ENCODE measurements around the gene PRKAR1B.
"Not testable (repeated sequence)": the region's sequence is repeated elsewhere in the genome, so short reads cannot be mapped to it uniquely, and the experiment has no call there.

GRCh38 chr7:743341-744127 lies 16.5 kb upstream of the PRKAR1B start:
- TF ChIP-seq, protein P1, sequence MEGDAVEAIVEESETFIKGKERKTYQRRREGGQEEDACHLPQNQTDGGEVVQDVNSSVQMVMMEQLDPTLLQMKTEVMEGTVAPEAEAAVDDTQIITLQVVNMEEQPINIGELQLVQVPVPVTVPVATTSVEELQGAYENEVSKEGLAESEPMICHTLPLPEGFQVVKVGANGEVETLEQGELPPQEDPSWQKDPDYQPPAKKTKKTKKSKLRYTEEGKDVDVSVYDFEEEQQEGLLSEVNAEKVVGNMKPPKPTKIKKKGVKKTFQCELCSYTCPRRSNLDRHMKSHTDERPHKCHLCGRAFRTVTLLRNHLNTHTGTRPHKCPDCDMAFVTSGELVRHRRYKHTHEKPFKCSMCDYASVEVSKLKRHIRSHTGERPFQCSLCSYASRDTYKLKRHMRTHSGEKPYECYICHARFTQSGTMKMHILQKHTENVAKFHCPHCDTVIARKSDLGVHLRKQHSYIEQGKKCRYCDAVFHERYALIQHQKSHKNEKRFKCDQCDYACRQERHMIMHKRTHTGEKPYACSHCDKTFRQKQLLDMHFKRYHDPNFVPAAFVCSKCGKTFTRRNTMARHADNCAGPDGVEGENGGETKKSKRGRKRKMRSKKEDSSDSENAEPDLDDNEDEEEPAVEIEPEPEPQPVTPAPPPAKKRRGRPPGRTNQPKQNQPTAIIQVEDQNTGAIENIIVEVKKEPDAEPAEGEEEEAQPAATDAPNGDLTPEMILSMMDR (conservative IDR thresholded peaks at IDR 0.05; ENCODE audit: low read depth, low read length): not testable (repeated sequence)
- TF ChIP-seq EZH2 (IDR thresholded peaks at IDR 0.05; ENCODE audit: borderline replicate concordance, low read depth, low read length, poor library complexity, severe bottlenecking): not testable (repeated sequence)

All from A673 (cell line).